ENCODE results near the gene SH3BP1.
A peak's percentile ranks its signal among the peaks of the same experiment; 100 is the strongest.

Gene SH3BP1

GRCh38 chr22:37616201-37617083 is 23.0 kb upstream of the SH3BP1 start:
- DNase-seq (ENCODE audit: low spot score): no peak

GRCh38 chr22:37617431-37617830 is 22.0 kb upstream of the SH3BP1 start:
- DNase-seq (ENCODE audit: low spot score): no peak

GRCh38 chr22:37618072-37618656 is 21.3 kb upstream of the SH3BP1 start:
- DNase-seq (ENCODE audit: low spot score): no peak

- no peak for DNase-seq (ENCODE audit: low spot score)
Measured at GRCh38 chr22:37618674-37619073, 20.8 kb upstream of the SH3BP1 start.

- DNase-seq (ENCODE audit: low spot score): no peak
Measured at GRCh38 chr22:37619991-37620390, 19.5 kb upstream of the SH3BP1 start.

GRCh38 chr22:37621352-37621860 is 18.1 kb upstream of the SH3BP1 start:
- DNase-seq (ENCODE audit: low spot score): no peak

- DNase-seq (ENCODE audit: low spot score): no peak
Measured at GRCh38 chr22:37623075-37624016, 16.1 kb upstream of the SH3BP1 start.

- no peak for DNase-seq (ENCODE audit: low spot score)
Measured at GRCh38 chr22:37624017-37624365, 15.5 kb upstream of the SH3BP1 start.

GRCh38 chr22:37624876-37625275 is 14.6 kb upstream of the SH3BP1 start:
- DNase-seq (ENCODE audit: low spot score): no peak

GRCh38 chr22:37625737-37626136 is 13.7 kb upstream of the SH3BP1 start:
- no peak for DNase-seq (ENCODE audit: low spot score)

- no peak for DNase-seq (ENCODE audit: low spot score)
Measured at GRCh38 chr22:37626144-37626543, 13.3 kb upstream of the SH3BP1 start.

- no peak for DNase-seq (ENCODE audit: low spot score)
Measured at GRCh38 chr22:37626556-37627075, 12.9 kb upstream of the SH3BP1 start.

GRCh38 chr22:37627121-37627520 is 12.3 kb upstream of the SH3BP1 start:
- DNase-seq (ENCODE audit: low spot score): no peak

GRCh38 chr22:37627545-37627944 is 11.9 kb upstream of the SH3BP1 start:
- DNase-seq (ENCODE audit: low spot score): no peak

- DNase-seq (ENCODE audit: low spot score): no peak
Measured at GRCh38 chr22:37628830-37629229, 10.6 kb upstream of the SH3BP1 start.

- DNase-seq (ENCODE audit: low spot score): no peak
Measured at GRCh38 chr22:37629928-37630327, 9.5 kb upstream of the SH3BP1 start.

- DNase-seq (ENCODE audit: low spot score): no peak
Measured at GRCh38 chr22:37630839-37631435, 8.5 kb upstream of the SH3BP1 start.

GRCh38 chr22:37631448-37632173 is 7.9 kb upstream of the SH3BP1 start:
- peak; percentile 83 for DNase-seq (ENCODE audit: low spot score)

GRCh38 chr22:37632174-37633088 is 7.0 kb upstream of the SH3BP1 start:
- DNase-seq (ENCODE audit: low spot score): no peak

GRCh38 chr22:37633089-37633624 is 6.3 kb upstream of the SH3BP1 start:
- DNase-seq (ENCODE audit: low spot score): no peak
